Measurements from ENCODE around the gene PRH2.

GRCh38 chr12:10957741-10958140 is 28.7 kb downstream of the PRH2 start:
- no peak for TF ChIP-seq POLR2AphosphoS5 (IDR thresholded peaks at IDR 0.05; ENCODE audit: low read depth, low read length)
- TF ChIP-seq POLR2A (IDR thresholded peaks at IDR 0.05; ENCODE audit: low read depth, low read length), result no peak
- TF ChIP-seq PAX5 (IDR thresholded peaks at IDR 0.05; ENCODE audit: insufficient read depth, low read length, severe bottlenecking), result no peak
- TF ChIP-seq POU2F2 (IDR thresholded peaks at IDR 0.05; ENCODE audit: low read depth, low read length), result no peak

Measured in GM12891 (cell line).